GM21447 (cell line): ENCODE data around the gene RTCB.
"Not testable (repeated sequence)": the region's sequence is repeated elsewhere in the genome, so short reads cannot be mapped to it uniquely, and the experiment has no call there.

ENCODE experiments used
- ATAC-seq: cut with Tn5 transposase; IDR thresholded peaks from one replicate; pipeline ENCODE4 v1.9.1; 2021; ENCODE audit not compliant: unreplicated experiment

The RTCB gene

DNA sequence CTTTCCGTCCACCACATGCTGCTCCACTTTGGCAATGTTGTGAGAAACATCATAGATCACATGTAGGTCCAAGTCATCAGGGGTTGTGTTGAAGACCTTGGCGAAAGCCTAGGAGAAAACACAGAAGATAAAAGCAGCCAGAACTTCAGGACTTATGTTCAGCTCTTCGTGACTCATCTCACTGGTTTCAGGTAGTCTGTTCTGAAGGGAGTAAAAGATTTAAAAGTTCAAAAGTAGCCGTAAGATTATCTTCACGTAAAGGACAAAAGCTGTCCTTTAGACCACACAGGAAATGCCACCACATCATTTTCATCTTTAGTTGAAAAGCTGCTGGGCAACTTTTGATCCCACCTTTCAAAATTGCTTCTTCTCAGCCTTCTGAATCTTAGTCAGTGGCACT lies 16.9 kb downstream of the RTCB start:
- no peak for ATAC-seq

DNA sequence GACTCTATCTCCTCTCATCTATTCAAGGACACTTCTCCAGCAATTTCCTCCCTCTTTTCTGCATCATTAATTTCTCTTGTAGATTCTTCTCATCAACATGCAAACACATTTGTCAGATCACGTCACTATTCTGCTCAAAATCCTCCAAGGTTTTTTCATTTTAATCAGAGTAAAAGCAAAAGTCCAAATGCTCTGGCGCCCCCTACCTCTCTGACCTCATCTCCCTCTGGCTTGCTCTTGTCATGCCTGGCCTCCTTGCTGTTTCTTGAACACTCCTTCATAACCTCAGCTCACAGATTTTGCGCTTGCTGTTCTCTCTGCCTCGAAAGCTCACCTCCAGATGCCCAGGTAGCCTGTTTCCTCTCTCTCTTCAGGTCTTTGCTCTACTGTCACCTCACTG lies 22.4 kb downstream of the RTCB start:
- no peak for ATAC-seq

DNA sequence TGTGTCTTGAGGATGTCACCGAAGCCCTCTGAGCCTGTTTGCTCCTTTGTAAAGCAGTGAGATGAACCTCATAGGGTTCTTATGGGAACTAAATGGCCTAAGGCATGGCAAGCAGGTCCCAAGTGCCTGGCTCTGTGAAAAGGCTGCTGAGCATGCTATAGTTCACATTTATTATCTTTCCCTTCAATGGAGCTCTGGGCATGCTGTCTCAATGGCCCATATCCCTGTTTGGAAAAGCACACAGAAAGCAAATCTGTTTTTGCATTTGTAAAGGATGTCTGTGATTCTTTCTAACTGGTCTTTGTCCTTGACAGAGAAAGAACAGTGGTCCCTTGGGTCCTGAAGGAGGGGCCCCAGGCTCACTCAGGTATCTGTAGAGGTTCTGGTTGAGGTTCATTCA lies 26.4 kb downstream of the RTCB start:
- no peak for ATAC-seq

DNA sequence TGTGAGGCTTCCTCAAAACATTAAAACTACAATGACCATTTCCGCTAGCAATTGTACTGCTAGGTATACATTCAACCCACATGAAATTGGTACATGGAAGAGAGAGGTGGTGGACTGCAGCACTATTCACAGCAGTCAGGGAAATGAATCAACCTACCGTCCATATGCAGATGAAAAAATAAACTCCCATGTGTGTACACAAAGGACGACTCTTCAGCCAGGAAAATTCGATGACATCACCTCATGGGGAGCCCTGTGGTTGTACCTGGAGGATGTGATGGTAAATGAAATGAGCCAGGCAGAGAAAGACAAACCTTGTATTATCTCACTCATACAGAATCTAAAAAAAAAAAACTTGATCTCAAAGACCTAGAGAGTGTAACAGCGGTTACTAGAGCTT lies 31.1 kb downstream of the RTCB start:
- no peak for ATAC-seq

DNA sequence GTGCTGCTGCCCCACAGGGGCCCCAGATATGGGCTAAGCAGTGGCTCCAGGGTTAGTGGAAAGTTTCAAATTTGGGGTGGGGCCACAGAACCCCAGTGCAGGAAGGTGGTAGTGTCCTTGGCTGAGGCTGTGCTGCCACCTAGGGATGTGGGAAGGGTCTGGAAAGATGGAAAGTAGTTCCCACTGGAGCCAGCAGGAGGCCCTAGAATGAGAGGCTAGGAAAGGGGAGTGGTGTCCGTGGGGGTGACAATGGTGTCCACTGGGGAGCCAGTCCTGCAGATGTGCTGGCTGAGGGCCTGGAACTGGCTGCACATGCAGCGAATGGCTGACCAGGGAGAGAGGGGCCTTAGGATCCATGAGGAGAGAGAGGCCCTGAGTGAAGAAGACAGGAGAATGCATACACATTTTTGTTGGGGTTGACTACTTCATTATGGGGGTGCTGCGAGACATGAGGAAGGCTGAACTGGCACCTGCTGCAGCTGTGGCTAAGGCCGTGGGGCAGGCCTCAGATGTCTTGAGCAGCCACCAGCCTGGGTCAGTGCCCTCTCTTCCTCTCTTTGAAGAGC lies 33.3 kb downstream of the RTCB start:
- ATAC-seq = no peak

DNA sequence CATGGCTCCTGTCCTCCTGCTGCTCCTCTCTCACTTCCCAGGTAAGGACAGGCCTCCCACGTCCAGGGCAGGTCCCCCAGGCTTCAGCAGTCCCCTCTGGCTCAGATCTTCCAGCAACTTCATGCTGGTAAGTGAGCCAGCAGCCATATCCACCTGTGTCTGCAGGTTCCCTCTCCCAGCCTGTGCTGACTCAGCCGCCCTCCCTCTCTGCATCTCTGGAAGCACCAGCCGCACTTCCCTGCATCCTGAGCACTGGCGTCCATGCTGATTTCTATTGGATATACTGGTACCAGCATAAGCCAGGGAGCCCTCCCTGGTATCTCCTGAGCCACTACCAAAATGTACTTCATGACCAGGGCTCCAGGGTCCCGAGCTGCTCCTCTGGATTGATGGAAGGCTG lies 35.4 kb downstream of the RTCB start:
- ATAC-seq = no peak

DNA sequence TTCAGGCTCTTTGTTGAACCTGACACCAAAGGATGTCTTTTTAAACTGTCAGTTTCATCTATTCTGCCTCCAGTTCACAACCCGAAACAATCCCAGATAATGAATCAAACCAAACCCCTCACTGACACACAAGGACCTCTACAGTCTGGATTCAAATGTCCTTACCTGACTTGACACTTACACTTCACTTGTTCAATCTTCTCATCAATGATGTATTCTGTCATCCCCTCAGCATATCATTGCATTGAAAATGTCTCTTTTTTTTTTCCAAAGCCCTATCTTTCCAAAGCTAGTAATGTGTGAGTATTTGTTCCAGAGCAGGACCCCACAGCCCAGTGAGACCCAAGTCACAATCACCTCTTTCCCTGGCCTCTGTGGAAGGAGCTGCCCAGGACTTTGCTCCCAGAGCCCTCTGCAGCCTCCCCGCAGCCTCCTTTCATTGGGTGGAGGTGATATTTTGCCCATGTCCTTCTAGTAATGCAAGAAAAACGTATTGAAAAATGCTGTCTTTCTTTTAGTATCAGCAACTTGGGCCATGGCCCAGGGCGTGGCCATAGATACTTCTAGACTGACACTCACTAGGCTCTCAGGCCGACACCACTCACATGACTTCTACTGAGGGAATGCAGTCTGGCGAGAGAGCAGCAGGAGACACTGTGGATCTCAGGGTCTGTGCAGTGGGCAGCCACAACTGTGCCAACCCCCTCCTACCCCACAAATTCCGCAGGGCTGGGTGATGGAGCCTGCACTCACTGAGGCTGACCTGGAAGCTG lies 36.2 kb downstream of the RTCB start:
- ATAC-seq = no peak

DNA sequence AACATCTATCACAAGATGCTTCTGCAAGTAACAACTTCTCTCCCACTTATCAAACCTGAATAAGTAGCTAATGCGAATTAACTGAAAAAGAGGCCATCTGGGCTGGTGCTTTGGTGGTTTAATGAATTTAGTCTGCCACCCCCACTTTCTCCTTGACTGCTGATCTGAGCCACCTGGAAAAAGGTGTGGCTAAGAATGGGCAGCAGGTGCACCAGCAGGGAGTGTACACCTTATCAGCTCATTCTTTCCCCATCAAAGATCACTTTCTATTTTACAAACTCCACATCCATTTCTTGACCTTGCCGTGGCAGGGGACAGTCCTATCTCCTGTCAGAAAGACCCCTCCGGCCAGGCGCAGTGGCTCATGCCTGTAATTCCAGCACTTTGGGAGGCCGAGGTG lies 47.8 kb downstream of the RTCB start:
- no peak for ATAC-seq

DNA sequence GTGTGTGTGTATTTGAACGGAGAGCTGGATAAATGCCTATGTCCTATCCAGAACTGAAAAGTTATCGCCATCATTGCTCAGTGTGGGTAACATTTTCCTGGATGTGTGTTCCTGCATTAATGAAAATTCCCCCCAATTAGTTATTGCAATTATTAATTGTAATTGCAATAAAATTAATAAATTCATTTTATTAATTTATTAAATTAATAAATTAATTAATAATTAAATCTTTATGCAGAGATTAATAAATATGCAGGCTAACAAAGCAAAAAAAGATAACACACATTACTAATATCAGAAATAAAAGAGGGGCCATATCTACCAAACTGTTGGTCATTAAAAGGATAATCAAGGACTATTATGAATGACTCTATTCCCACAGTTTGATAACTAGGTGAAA lies 50.8 kb downstream of the RTCB start:
- no peak for ATAC-seq

DNA sequence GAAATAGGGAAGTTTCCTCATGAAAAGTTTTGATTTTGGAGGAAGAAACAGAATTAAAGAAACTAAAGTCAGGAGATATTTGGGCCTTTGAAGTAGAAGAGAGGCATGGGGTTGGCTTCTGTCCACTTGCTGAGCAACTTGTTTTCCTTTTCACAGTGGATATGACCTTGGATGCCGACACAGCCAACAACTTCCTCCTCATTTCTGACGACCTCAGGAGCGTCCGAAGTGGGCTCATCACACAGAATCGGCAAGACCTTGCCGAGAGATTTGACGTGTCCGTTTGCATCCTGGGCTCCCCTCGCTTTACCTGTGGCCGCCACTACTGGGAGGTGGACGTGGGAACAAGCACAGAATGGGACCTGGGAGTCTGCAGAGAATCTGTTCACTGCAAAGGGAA lies 52.0 kb downstream of the RTCB start:
- not testable (repeated sequence) for ATAC-seq

DNA sequence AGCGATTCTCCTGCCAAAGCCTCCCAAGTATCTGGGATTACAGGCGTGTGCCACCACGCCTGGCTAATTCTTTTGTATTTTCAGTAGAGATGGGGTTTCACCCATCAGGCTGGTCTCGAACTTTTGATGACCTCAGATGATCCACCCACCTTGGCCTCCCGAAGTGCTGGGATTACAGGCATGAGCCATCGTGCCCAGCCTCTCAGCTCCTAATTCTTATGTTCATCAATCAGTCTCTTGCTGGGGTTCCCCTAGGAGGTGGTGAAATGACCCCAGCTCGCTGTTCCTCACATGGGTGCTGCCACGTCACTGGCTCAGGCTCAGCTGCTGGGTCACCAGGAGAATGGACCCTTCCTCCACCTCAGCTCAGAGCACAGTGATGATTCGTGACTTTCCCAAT lies 54.5 kb downstream of the RTCB start, which contains the start of gene RFPL3:
Gene RFPL3 (plus strand): TSS at position 301 of the 400 bp plus-strand sequence. CDS start 205 bp downstream, outside the sequence.
- ATAC-seq = not testable (repeated sequence)

DNA sequence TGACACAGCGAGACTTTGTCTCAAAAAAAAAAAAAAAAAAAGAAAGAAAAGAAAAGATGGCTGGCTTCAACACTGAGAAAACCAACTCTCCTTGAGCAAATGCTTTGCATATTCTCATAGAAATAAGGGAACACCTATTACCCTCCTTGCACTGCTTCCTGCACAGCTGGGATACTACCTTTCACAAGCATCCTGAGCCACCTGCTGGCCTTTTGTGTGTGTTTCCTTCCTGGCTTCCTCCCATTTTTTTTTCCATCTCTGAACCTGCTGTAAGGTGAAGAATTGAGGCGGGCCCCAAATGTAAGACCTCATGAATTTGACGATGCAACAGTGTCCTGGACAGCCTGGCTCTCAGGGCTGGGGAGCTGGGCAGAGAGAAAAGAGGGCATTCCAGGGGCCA lies 56.3 kb downstream of the RTCB start:
- ATAC-seq = no peak

DNA sequence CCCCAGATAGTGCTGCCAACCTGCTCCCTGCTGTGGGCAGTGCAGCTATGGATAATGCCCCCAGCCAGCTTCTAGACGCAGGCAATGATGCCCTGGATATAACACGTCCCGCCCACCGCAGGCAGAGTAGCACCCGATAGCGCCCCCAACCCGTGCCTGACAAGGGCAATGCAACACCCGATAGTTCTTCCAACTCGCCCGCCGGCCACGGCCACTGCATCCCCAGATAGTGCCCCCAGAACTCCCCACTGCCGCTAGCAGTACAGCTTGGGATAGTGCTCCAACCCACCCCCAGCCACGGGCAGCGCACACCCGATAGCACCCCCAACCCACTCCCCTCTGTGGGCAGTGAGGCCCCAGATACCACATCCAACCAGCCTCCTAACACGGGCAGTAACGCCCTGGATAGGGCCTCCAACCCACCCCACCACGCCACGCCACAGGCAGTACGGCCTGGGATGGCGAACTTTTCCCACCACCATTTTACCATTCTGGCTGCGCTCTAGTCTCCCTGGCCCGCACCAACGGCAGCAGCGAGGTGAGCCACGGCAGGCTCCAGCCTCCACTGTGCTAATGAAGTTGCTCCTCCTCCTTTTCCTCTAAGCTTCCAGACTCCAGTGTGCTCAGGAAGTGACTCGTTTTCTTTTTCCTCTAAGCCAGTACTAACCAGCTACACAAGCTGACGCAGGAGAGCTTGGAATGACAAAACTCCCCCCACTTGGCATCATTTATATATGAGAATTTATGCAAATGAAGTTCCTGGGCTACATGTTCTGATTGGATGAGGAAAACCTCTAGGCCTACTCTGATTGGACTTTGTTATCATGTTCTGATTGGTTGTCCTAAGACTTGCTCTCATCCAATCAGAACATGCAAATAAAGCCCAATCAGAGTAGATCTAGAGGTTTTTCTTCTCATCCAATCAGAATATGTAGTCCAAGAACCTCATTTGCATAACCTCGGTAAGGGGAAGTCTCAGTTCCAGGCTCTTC lies 57.4 kb downstream of the RTCB start:
- no peak for ATAC-seq

DNA sequence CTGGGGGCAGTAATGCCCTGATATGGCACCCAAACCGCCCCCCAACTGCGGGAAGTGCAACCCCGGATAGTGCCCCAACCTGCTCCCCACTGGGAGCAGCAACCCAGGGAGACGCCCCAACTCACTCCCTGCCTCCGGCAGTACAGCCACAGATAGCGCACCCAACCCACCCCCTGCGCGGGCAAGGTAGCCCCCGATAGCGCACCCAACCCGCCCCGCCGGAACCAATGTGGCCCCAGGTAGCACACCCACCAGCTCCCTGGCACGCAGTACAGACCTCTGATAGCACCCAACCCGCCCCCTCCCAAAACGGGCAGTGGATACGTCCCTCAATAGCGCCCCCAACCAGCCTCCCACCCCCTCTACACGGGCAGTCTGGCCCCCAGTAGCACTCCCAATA lies 58.2 kb downstream of the RTCB start:
- ATAC-seq = no peak

DNA sequence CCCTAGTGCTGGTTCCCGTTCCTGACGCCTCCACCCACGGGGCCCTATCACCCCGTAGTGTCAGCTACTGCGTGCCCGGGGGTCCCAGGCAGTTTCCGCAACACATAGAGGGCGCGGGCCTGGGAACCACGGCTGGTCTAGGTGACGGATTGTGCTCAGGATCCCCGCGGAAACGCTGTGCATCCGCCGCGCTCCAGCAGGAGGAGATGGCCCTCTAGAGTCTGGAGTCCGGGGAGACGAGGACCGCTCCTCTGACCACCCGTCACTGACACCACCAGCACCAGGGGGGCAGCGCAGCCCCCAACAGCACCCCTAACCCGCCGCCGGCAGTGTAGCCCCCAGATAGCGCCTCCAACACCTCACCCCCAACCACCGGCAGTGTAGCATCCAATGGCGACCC lies 58.8 kb downstream of the RTCB start:
- ATAC-seq = no peak

DNA sequence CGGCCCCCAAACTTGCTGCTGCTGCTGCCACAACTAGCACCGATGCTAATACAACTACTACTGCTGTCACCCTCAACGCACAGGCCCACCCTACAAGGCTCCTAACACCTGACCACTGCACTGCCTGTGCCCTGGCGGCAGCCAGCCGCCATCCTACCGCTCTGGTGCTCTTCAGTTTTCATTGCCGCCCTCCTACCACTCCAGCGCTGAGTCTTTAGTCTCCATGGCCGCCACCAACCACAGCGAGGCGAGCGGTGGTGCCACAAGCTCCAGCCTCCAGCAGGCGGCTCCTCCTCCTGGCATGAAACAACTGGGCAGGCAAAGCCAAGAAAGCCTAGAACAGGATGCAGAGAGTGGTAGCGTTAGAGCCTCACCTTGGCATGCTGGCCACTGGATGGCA lies 59.4 kb downstream of the RTCB start:
- no peak for ATAC-seq

DNA sequence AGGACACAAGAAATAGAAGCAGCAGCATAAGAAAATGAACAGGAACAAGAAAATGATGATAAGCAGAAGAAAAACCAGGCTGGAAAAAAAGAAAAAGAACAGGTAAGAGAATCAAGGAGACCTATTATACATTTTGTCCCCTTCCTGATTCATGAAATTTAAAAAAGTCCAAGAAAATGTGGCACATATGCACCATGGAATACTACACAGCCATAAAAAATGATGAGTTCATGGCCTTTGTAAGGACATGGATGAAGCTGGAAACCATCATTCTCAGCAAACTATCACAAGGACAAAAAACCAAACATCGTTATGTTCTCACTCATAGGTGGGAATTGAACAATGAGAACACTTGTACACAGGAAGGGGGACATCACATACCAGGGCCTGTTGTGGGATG lies 60.2 kb downstream of the RTCB start:
- not testable (repeated sequence) for ATAC-seq

DNA sequence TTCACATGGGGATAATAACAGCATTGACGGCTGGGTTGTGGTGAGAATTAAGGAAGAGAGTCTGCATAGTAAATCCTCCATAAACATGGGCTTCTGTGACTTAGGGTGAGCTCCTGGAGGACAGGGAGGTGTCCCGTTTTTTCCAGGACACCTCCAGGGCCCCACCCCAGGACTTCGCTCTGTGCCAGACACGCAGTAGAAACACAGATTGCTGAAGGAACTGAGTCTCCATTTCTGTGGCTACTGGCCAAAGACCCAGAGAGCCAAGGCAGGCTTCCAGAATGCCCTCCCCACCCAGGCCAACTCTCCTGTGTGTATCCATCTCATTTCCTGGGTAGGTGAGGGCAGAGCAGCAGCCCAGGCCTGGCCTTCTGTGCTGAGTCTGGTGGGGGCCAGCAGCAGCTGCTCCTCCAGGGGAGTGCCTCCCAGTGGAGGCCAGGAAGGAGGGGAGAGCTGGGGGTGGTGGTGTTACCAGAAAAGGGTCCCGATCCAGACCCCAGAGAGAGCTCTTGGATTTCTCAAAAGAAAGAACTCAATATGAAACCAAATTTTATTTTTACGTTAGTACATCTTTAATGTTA lies 63.9 kb downstream of the RTCB start:
- ATAC-seq = no peak

DNA sequence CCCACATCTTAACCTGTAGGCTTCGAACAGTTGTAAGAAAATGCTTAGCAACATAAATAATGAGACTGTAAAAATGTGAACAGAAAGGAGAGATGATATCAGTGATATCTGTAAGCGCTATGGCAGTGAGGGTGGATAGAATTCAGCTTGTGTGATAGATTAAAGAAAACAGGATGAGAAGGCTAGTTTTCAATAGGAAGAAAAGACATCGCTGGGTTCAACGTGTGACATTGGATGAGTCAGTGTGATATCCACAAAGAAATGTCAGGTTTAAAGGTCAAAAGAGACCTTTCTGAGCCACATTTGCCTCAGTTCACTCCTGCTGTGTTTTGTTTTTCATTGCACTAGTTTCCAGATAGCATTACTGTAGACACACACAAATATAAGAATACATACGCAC lies 68.1 kb downstream of the RTCB start:
- no peak for ATAC-seq

DNA sequence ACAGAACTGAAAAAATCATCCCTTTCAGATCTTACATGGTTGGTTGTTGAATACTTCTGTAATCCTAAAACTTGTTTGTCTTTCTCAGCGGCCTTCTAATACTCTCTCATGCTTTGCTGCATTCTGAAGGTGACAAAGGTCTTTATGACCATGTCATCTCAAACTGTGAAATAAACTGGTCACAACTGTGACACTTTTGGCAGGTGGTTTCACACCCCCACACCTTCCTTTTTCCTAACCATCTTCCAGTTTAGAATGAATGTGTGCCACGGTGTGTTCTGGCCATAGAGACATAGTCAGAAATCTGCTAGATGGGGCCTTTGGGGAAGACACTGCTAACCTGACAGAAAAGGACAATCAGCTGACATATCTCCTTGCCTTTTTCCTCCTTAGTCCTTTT lies 69.1 kb downstream of the RTCB start:
- ATAC-seq = no peak

DNA sequence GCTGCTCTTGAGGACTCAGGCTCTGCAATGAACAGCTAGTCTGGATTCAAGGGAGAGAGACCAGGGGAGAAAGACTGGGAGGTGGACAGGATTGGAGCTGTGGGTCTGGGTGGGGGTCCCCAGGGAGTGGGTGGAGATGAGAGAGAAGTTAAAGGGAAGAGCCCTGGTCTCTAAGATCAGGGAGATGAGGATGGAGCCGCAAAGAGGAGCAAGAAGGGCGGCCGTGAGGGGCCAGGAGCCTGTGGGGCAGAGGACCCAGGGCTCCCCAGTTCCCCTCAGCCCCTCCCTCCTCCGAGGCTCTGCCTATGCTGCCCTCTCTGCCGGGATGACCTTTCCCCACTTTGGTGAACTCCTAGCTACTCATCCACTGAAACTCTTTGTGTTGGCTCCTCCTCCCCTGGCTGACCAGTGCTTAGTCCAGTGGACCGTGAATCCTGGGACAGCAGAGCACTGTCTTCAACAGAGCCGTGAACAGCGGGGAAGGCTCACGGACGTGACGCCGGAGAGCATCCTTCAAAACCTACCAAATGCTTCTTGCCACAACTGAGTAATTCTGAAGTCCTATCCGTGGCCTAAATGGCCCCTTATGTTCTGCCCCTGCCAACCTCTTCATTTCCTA lies 70.8 kb downstream of the RTCB start:
- no peak for ATAC-seq
